Measurements from ENCODE around the gene MVB12B.

The MVB12B gene

DNA sequence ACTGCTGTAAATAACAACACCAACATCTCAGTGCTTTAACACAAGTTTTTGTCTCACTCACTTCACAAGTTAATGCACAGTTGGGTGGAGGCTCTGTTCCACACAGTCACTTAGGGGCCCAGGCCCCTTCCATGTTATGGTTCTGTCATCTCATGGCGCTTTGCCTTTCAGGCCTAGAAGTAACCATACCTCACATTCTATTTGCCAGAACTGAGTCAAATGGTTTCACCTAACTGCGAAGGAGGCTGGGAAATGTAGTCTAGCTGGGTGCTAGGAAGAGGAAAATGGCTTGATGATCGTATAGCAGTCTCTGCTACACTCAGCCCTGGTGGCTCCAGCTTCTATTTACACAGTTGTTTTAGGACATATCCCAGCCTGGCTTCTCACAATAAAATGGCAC, 23.1 kb upstream of the MVB12B start:
- DNase-seq (ENCODE audit: low read depth), result no peak

DNA sequence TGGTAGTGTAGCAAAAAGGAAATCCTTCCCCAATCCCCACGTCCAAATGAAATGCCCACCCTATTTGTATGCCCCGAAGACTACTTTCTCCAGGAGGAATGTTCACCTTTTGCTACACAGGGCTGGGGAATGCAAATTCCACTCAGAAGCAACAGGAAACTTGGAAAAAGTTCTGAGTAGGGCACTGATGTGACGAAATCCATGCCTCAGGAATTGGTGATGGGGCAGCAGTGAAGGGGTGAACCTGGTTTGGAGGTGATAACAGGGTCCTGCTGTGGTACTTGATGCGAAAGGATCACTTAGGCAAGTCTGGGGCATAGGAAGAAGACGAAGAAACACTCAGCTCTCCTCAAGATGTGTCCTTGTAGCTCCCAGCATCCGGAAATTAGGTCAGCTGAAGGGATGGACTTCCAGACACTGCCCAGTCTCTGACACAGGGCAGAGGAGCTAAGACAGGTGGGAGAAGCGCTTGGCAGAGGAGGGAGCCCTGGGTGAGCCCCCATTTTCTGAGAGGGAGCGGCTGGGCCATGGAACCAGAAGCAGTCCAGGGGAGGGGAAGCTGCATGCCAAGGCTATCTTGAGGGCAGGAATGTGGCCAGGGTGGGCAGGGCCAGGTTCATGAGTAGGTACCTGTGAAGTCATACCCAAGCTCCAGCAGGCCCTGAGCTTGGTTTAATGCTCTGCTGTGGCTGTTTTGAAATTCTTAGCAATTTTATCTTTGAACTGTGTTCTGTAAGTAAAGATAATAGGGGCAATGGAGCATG, 22.2 kb upstream of the MVB12B start:
- no peak for DNase-seq (ENCODE audit: low read depth)

DNA sequence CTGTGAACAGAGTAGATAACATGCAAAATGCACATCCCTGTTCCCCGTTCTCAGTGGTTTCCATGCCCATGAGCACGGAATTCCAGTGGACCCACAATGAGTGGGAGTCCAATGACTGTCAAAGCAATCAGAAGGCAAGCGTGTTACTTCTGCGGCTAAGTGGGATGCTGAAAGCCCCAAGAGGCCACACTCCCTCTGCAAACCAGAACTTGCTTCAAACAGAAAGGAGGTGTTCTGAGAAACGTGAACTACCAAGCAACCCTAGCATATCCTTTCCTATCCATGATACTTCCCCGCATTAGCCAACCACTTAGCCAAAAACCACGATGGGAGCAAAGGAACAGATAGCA, 21.7 kb upstream of the MVB12B start:
- no peak for DNase-seq (ENCODE audit: low read depth)

DNA sequence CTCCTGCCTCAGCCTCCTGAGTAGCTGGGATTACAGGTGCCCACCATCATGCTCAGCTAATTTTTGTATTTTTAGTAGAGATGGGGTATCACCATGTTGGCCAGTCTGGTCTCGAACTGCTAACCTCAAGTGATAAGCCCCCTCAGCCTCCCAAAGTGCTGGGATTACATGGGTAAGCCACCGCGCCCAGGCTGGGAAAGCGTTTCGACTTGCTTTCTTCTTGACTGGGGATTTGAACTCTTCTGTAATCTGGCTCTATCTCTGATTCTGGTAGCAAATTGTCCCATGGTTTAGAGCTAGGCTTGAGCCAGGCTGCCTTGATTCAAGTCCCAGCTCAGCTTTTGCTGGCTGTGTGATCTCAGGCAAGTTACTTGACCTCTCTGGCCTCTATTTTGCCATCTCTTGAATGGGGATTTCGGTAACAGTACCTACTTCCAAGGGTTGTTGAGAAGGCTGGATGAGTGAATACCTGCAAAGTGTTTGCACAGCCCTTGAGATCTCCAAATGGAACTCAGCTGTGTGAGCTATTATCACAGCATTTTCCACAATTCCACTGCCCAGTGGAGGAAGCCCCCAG, 20.5 kb upstream of the MVB12B start:
- no peak for DNase-seq (ENCODE audit: low read depth)

DNA sequence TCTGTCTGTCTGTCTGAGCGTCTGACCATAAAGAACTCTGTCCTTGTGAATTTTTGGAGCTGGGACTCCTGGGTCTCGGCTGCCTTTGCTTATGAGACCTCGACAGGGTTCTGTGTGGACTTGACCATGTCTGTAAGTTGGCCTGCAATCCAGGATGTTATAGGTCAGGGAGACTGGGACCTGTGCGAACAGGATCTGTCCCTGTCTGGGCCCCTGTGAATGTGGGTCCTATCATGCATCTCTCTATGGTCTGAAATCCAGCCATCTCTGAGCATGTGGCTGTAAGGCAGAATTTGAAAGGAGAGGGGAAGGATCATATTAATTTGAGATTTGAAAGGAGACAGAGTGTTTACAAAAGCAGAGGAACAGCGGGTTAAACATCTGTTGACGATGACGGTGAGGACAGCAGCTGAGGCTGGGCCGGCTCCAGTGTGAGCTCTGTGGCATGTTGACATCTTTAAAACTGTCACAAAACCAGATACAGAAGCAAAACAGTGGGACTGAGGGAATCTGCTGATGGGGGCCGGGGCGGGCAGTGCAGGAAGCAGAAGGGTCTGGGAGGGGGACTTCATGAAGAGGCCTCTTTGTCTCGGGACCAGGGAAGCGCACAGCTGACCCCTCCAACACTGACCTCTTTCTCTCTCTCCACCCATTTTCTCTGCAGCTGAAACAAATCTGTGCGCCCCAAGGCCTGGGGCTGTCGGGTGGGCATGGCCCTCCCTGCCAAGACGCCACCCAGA, 19.1 kb upstream of the MVB12B start:
- DNase-seq (ENCODE audit: low read depth), result no peak

DNA sequence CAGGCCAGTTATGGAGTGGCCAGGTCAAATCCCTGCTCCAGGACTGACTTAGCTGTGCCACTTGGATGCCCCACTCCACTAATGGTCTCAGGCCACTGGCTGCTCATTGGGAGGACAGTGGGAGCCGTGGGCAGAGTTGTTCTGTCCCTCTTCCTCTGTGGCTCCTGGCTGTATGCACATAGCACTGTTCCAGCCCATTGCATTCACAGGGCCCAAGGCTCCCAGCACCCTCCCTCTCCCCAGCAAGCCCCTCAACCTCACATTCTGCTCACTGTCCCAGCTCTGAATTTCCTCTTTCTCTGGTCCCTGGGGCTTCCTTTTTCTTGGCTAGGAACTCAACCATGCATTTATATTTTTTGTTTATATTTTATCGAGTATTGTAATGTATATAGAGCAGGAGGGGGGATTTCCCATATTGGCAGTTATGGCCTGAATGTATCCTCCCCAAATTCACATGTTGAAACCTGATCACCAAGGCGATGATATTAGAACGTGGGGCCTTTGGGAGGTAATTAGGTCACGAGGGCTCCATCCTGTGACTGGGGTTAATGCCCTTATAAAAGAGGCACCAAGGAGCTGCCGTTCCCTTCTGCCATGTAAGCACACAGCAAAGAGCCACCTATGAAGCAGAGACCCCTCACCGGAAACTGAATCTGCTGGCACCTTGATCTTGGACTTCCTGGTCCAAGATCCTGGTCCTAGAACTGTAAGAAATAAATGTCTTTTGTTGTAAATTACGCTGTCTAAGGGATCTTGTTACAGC, 17.0 kb upstream of the MVB12B start:
- DNase-seq (ENCODE audit: low read depth), result no peak

DNA sequence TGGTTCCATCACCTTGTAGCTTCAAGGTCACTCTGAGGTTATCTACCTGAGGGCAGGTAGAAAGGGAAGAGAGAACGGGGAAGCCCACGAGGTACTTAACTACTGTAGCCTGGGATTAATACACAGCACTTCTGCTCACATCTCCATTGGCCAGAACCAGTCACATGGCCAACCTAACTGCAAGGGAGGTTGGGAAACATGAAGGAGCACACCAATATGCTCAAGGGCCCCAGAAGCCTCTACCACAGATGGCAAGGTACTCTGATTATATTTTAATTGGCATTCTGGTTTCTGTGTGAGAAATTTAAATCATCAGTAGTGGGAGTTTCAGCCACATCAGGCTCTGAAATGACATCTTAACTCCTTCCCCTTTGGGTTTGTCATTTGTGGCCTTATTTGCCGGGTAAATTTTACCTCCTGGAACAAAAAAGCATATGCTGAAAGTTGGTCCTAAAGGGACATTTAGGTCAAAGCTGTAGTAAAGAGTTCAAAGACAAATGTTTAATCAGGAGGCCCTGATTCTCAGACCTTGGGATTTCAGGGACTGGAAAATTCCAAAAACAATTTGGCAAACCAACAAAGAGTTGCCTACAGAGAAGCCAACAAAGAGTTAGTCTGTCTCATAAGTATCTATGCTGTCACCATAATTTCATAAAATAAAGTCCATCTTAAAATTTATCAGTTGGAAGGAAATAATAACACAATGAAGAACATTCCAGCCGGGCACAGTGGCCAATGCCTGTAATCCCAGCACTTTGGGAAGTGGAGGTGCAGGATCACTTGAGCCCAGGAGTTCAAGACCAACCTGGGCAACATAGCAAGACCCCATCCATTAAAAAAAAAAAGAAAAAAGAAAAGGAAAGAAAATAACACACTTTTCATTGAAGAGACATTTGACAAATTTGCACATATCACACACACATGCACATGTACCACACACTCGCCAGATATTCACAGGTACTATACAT, 13.8 kb upstream of the MVB12B start:
- no peak for DNase-seq (ENCODE audit: low read depth)

DNA sequence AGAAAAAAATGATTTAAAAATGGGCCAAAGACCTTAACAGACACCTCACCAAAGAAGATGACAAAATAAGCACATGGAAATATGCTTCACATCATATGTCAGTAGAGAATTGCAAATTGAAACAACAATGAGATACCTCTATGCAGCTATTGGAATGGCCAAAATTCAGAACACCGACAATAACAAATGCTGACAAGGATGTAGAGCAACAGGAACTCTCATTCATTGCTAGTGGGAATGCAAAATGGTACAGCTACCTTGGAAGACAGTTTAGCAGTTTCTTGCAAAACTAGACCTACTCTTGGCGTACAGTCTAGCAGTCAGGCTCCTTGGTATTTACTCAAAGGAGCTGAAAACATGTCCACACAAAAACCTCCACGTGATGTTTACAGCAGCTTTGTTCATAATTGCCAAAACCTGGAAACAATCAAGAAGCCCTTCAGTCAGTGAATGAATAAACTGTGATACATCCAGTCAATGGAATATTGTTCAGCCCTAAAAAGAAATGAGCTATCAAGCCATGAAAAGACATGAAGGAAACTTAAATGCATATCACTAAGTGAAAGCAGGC, 10.5 kb upstream of the MVB12B start:
- no peak for DNase-seq (ENCODE audit: low read depth)

DNA sequence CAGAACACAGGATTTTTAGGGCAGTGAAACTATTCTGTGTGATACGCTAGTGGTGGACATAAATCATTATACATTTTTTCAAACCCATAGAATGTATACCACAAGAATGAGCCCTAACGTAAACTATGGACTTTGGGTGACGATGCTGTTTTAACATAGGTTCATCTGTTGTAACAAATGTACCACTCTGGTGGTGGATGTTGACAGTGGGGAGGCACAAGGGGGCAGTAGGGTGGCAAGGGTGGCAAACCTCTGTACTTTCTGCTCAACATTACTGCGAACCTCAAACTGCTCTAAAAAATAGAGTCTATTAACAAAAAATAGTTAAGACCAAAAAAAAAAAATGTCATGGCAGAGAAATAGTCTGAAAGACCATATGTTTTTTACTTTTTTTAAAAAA, 9.1 kb upstream of the MVB12B start:
- no peak for DNase-seq (ENCODE audit: low read depth)

DNA sequence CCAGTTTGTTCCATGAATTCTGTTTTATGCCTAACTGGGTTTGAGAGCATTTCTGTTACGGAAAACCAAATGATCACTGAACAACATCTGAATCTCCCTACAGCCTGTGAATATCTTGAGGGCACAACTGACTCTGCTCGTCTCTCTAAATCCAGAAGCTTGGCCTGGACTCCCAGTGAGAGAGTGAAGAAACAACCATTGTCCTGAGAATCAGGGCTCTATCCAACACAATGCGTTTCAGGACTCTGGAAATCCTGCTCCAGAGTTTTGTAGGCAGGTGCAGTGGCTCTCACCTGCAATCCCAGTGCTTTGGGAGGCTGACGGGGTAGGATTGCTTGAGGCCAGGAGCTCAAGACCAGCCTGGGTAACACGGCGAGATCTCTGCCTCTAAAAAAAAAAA, 7.8 kb upstream of the MVB12B start:
- no peak for DNase-seq (ENCODE audit: low read depth)

DNA sequence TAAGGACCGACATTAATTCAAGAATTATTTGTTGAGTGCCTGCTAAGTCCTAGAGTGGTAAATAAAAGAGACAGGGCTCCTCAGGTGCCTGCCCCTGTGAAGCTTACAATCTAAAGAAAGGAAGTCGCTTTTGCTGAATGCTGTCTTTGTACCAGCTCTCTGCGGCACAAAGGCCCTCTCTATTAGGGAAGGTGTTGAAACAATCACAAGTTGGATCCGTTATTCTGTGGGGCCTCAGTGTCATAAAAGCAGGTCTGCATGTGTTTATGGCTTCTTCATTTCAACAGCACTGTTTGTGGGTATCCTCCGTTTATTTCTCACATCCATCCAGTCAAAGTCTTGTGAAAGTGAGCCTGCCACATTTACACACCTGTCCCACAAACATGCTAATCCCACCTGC, 7.0 kb upstream of the MVB12B start:
- no peak for DNase-seq (ENCODE audit: low read depth)

DNA sequence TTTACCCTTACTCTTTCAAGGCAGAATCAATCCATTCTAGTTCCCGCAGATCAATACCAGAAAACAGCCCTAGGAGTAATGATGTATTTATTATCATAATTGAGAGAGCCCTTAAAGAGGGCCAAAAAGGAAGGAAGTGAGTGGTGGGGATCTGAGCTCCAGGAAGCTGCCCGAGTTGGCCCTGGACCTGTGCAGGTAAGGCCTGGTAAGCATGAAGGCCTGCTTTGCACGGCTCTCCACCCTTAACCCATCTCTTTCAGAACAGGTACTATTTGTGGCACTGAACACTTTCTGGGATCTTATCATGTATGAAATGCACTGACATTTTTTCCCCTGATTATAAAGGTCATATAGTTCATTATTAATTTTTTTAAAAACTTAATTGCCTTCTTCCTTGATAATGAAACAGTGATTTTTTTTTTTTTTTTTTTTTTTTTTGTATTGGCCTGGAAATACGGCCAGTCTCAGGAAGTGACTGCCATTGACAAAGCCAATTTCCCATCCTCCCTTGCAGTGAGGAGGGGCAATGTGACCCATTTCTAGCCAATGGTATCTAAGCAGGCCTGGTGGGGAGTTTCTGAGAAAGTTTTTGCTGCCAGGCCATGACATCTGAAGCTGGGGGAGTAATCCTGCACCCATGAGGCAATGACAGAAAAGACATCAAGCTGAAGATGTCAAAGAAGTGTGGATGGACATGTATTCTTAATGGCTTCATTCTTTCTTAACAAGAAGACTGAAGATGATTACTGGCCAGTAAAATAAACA, 6.3 kb upstream of the MVB12B start:
- no peak for DNase-seq (ENCODE audit: low read depth)

DNA sequence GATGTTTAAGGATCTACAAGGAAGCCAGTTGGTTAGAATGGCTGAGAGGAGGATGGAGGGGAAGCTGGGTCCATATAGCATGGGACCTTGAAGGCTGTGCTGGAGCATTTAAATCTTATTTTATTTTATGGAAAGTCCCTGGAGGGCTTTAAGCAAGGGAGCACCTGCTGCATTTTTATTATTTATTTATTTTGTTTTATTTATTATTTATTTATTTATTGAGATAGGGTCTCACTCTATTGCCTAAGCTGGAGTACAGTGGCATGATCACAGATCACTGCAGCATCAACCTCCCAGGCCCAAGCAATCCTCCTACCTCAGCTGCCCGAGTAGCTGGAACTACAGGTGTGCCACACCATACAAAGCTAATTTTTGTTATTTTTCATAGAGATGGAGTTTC, 4.9 kb upstream of the MVB12B start:
- DNase-seq (ENCODE audit: low read depth), result no peak

DNA sequence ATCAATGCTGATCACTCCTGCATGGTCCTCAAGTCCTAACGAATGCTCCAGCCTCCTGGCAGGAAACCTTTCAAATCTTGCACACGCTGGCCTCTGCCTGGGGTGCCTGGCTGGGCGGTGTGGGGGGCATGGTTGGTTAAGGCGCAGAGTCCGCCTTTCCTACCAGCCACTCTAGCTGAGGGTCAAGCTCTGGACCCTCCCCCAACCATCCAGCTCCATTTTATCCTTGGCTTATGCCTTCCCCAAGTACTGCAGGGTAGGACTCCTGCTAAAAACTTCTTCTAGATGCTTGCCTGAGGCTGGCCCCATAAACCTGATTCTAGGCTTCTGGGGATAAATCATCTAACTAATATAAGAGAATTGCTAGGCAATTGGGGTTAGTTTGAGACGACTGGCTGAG, 808 bp upstream of the MVB12B start:
- no peak for DNase-seq (ENCODE audit: low read depth)

DNA sequence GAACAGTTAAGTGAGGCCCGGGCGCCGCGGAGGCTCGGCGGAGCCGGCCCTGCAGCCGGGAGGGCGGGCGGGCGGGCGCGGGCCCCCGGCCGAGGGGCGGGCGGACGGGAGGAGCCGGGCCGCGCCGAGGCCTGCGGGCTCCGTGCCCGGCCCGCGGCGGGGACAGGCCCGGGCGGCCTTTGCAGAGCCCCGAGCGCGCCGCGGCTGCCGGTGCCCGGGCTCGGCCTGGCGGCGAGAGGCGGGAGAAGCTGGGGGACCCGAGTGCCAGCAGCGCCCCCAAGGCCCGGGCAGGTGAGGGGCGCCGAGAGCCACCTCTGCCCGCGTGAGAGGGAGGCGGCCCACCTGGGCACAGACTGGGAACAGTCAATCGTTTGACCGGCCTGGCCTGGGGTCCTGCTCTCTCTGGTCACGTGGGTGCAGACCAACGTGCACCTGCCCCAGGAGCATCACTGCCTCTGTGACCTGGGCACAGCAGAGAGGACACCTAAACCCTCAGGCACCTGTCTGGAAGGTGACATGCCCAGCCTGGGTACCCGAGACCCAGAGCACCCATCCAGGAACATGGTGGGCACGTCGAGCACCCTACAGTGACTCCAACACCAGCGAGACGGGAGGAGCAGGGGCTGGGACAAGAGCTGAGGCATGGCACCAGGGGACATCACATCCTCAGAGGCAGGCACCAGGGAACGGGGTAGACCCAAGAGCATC, 531 bp downstream of the MVB12B start:
- no peak for DNase-seq (ENCODE audit: low read depth)

DNA sequence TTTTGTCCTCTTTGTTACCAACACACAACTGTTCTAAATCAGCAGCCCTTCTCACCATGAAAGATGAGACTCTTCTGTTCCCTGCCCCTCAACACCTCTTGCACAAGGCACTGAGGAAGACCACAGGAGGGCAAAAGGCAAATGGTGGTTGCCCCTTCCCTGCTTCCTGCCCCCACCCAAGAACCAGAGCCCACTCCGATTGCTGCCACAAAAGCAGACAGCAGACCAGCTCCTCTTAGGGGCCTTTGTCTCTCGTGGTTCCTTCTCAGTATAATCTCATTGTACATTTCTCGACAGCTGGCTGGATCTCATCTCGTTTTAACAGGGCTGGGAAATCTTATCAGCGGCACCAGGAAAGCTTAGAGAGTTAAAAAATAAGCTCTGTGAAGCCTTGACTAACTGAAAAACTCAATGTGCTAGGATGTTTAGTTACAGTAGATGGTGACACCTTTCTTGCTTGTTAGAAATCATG, 1.1 kb downstream of the MVB12B start:
- DNase-seq (ENCODE audit: low read depth), result no peak

DNA sequence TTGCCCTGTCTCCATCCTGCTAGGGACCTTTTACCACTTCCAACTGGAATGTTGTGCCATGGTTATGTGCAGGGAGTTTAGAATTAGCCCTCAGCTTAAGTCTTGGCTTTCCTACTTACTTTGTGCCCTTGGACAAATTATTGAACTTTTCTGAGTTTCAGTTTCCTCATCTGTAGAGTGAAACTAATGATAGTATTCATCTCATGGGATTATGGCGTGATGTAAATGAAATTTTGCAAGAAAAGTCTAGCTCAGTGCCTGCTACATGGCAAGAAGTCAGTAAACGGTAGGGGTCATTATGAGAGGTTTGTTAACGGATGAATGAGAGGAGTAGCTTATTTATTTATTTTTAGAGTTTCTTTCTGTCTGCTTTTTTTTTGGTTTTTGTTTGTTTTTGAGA, 1.8 kb downstream of the MVB12B start:
- DNase-seq (ENCODE audit: low read depth), result no peak

DNA sequence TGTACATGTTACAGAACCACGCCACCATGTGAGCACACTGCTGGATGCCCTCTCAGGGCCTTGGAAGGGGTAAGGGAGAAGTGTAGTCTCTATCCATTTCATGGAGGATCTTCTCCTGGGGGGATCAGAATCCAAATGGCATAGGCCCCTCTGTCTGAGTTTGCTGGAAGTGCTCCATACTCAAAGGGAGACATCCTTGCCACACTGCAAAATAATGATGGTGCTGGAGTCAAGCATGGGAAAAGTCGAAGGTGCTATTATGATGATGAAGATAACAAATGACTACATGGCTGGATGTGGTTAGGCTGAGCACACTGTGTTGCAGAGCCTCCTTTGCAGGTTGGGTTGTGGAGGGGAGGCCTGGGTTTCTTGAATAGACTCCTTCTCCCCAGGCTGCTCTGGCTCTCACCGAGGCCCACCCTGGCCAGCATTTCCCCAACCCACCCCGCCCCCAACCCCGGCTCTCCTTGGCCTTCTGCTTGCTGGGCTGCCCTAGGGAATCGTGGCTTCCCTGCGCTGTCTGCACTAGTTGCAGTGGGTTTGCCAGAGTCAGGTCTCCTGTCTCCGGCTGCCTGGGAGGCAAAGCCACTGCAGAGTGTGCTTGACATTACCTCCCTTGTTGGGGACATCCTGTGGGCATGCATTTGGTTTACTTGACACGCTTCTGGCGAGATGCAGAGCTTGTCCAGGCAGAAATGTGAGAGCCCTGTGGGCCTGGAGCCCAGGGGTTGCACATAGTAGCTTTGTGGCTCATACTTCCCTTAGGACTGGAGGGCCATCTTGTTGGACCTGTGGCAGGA, 3.0 kb downstream of the MVB12B start:
- peak; percentile 70 for DNase-seq (ENCODE audit: low read depth)

DNA sequence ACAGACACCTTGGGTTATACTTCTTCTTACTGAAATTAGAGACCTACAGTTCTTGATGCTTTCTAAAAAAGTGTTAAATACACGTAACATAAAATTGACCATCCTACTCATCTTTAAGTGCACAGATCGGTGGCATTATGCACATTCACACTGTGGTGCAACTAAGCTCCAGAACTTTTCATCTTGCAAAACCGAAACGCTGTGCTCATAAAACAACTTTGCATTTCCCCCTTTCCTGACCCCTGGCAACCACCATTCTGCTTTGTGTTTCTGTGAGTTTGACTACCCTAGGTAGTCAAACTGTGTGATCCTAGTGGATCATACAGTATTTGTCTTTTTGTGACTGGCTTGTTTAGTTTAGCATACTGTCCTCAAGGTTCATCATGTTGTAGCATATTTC, 3.9 kb downstream of the MVB12B start:
- DNase-seq (ENCODE audit: low read depth), result no peak
